ENCODE measurements around the gene MALSU1. TPM values are rescaled to one million over a fixed set of nuclear protein-coding genes. Genes with fewer than 3 reads are reported as not detected.

Gene MALSU1
- total RNA-seq, 1 donor from 2014 or later: 56.2 TPM

DNA sequence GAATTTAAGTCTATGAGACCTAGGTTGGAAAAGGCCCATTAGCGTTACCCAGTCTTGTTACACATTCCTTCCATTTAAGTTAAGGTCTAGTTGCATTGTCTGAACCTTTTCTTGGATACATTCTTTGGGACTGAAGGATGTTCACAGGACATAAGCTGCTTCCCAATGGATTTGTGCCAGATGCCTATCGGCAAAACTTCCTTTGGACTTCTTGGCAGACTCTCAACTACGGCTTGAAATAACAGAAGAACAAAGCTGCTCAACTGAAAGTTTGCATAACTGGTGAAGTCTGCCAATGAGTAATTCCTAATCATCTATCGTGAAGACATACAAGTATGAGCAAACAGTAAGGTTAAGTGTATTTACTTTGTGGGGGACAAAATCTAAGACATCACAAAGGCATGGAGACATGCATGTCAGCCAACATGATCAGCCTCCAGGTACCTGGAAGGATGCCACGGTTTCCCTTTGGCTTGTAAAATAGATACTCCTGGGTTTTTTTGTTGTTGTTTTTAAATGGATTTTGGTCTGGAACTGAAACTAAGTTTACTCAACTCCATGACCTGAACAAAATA is 35.4 kb downstream of the MALSU1 start:
- intact Hi-C loops (cut with micrococcal nuclease): no loop called here

DNA sequence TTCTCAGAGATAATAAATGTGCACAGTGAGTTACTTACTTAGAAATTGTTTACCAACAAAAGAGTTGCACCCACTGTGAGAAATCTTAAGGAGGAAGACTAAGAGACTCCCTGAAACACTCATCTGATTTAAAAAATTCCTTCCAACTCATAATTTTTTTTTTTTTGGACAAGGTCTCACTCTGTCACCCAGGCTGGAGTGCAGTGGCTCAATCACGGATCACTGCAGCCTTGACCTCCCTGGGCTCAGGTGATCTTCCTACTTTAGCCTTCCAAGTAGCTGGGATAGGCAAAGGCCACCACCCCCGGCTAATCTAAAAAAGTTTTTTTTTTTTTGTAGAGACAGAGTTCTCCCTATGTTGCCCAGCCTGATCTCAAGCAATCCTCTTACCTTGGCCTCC is 36.0 kb downstream of the MALSU1 start:
- intact Hi-C loops (cut with micrococcal nuclease): no loop called here

DNA sequence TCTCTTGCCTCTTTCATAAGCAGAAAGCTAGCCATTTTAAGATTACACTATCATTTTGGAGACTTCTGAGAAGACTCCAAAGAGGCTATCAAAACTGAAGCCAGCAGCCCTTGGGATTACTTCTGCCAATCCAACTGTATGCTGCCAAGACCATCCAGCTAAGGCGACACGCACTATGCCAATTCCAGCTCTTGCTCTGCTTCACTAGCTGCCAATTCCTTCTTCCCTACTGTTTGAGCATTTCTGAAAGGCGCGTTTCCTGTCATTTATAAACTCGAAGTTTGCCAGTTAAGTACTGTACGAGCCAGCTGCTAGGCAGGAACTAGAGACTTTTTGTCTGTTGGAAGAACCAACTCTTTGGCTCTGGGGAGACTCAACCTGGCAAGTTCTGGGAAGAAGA is 36.5 kb downstream of the MALSU1 start:
- intact Hi-C loops (cut with micrococcal nuclease): no loop called here

DNA sequence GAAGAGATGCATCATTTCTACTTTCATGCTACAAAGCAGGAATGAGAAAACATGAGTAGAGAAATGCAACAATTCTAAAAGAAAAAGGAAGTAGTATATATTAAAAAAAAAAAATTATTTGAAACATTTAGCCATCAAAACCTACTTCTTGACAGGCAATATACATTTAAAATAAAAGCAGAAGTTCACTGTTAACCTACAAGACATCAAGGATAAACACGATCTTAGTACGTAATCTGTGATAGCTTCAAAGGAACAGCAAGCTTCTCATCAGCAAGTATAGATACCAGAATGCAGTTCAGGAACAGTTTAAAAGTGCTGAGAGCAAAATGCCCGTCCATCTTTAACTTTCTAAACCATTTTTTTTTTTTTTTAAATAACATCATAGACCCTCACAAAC is 36.9 kb downstream of the MALSU1 start:
- intact Hi-C loops (cut with micrococcal nuclease): no loop called here

DNA sequence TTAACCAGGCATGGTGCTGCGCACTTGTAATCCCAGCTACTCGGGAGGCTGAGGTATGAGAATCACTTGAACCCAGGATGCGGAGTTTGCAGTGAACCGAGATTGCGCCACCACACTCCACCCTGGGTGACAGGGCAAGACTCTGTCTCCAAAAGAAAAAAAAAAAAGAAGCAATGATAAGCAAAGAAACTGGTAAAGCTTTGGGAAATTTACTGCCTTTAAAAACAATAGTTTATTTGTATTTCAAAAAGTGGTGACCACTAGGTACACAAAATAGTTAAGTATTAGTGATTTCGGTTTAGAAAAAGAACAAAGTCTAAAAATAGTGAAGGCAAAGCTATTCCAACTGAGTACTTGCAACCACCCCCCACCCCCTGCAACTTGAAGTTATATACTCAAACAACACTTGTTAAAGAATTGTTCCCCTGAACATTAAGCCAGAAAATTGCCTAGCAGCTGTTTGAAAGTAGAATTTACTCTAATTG is 37.7 kb downstream of the MALSU1 start:
- intact Hi-C loops (cut with micrococcal nuclease): no loop called here

DNA sequence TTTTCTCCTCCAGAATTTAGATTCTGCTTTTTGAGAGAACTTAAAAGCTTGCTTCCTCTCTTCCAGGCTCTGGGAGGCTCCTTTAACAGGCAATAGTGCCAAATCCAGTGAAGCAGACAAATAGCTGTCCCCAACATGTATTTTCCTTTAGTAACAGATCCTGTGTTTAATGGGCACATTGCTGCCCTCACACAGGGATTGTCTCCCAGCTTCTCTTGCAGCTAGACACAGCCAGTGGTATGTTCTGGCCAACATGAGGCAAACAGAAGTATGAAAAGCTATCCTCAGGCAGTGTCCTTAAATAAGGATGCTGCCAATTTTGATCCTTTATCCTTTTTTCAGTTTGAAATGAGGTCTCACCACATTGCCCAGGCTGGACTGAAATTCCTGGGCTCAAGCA is 38.2 kb downstream of the MALSU1 start:
- intact Hi-C loops (cut with micrococcal nuclease): no loop called here

DNA sequence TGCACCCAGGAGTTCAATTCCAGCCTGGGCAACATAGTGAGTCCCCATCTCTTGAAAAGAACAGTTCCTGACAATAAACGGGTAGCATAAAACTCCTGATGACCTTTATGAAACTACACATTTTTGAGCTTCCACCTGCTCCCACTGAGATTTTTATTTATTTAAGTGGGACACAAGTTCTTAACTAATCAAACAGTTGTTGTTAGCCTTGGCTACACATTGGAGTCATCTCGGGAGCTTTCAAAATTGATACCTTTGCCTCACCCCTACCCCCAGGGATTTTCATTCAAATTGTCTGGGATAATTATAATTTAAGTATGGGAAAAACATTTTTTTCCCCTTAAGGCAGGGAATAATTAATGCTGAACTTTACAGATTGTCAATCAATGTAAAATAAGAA is 39.3 kb downstream of the MALSU1 start:
- intact Hi-C loops (cut with micrococcal nuclease): no loop called here

DNA sequence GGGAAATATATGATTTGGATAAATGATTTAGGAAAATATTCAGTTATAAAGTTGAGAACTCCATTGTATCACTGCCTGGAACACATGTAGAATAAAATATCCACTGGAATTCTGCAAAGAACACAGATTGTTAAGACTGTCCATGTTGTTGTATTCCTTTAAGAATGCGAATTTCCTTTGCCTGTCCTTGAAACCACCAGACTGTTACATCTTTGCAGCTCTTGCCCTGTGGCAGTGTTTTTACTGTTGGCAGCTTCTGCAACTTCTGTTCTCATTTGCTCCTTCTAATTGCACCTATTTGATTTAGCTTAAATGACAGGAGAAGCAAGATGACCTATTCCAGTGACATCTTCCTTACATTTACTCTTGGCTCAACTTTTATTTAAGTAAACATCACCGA is 39.7 kb downstream of the MALSU1 start:
- intact Hi-C loops (cut with micrococcal nuclease): no loop called here

DNA sequence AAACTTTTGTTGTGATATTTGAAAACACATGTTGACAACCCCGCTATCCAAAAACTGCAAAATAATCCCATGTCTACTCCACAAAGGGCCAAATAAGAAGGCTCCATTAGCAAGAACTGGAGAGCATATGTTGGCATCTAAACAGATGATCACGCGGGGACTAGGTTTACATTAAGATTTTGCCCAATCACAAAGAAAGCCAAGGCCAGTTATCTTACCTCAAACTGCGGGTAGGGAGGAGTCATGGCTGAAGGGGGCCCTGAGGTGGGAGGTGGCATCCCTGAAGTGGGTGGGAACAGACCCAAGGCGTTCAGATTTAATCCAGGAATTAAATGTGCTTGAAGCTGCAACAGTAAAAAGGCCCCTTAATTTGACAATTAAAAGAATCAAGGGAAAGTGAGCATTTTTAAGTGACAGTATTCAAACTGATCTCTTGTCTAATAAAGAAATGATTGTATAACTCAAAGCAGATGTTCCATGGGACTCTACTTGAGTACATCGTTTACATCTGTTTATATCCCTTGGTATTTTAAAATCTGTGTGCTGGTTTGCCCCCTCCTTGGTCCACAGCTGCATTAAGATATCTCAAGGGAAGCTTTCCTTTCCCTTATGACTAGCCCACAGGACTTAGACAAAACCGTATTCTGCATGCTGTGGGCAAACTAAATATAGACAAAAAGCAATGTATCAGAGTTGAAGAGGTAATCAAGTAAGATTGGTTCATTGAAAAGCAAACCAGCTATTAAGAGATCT is 42.9 kb downstream of the MALSU1 start:
- intact Hi-C loops (cut with micrococcal nuclease): no loop called here

DNA sequence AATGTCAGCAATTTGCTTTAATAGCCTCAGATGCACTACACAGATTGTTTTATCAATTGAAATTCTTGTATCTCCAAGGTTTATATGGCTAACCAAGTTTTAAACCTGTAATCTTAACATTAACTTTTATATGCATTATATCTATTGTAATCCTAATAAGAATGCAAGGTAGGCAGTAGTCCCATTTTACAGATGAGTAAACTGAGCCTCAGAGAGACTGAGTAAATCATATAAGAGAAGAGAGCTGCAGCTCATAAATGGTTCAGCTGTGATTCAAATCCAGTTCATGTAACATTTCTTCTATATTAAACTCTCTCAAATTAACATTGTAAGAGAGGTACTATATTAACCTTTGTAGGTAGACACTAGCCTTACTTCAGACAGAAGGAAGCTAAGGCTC is 44.0 kb downstream of the MALSU1 start:
- intact Hi-C loops (cut with micrococcal nuclease): no loop called here

DNA sequence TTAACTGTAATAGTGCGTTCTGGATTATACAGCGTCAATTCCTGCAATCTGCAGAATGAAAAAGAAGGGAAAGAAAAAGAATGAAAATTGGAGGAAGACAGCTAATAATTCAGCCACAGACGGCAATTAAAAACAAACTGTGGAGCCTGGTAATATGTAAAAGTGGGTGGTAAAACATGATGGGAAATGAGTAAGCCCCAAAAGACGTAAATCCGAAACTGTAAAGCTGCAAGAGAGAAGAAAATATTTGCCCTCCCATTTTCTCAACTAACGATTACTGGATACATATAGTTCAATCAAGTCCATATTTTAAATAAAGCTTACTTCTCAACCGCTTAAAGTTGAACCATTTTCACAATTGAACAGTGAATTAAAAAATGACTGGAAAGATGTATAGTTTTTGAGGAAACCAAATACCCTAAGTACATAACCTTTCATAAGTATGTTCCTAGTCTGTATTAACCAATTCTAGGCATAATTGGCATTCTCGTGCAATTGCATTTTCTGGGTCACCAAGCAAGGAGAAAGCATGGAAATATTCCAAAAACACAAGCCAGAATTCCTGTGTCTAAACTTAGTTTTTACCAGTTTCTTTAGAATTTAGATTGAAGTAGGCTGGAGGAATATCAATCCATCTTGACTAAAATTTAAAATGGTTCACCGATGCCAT is 44.8 kb downstream of the MALSU1 start:
- intact Hi-C loops (cut with micrococcal nuclease): no loop called here

DNA sequence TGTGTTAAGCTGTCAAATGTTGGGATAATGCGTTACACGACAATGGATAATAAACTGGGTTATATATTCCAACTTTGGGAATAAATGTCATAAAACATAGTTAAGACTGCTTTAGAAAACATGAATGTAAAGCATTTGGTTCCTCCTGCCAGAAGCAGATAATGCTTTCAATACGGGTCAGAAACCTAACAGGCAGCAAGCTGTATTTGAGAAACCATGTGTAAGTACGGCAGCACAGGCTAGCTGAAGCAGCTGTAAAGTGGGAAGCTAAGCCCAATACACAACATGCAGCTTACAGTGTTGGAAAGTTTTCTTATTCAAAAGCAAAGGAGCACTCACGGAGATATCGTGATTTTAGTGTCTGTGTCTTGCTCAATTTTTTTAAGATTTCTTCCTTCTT is 46.5 kb downstream of the MALSU1 start:
- intact Hi-C loops (cut with micrococcal nuclease): loop anchor here (5.0 kb wide), 2 partner anchors 238 to 252 kb away; partner anchors contain the start of genes CCDC126 and KLHL7

DNA sequence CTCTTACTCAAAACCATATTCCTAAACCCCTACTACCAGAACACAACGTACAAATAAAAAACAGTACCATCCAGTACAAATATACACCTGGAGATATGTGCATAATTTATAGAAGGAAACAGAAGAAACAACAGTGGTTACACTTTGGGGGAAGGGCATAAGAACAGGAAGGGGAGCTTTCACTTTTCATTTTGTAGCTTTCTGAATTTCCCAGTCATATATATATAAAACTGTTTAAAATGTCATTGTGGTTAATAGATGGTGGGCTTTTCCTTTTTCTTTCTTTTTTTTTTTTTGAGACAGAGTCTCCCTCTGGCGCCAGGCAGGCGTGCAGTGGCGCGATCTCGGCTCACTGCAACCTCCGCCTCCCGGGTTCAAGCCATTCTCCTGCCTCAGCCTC is 47.2 kb downstream of the MALSU1 start:
- intact Hi-C loops (cut with micrococcal nuclease): loop anchor here (1.0 to 5.0 kb wide), 6 partner anchors 10 to 251 kb away; partner anchors contain the start of genes CCDC126, KLHL7, MALSU1 and TRA2A

DNA sequence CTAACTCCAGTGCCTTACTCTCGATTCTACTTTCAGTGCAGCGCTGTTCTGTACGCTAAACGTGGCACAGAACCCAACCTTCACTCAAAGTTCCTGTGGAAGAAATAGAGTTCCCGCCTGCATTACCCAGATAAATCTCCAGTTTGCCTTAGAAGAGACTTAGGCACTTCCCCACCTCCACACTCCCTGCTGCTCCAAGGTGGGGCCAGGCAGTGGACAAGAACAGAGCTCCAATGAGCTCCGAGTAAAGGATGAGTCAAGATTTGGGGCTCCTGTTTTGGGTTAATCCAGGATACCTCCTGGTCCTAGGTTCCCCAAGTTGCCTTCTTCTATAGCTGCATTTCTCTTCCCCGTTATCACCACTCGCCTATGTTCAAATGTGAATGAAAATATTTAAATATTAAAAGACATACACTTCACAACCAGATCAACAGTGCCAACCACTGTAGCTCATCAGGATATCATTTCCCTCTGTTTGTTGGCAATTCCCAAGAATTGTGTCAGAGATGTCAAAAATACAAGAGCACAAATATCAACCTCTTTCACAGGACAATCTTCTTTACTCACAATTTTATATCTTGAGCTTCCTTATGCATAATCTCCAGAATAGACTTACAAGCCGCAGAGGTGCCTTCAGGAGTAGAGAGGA is 48.0 kb downstream of the MALSU1 start:
- intact Hi-C loops (cut with micrococcal nuclease): loop anchor here (2.0 to 5.0 kb wide), 4 partner anchors 74 to 250 kb away; partner anchors contain the start of genes CCDC126, KLHL7 and TRA2A

DNA sequence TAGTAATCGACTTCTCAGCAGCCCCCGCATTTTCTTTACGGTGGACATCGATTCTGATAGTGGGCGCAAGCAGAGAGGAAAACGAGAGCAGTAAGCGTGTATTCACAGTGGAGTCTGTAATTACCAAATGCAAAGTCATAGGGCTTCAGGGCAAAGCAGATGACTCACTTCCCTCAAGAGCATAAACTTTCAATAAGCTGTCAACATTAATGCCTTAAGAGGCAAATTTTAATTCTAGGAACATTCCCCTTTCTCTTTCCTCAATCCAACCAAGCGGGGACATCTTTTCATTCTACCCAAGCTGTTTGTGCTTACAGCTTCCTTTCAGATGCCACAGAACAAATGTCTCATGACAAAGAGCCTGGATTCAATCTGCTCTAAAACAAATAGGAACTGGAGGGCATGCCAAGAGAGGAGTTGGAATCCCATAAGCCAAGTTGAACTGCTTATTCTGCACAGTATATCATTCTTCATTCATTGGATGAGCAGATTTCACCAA is 48.6 kb downstream of the MALSU1 start:
- intact Hi-C loops (cut with micrococcal nuclease): loop anchor here (2.0 to 5.0 kb wide), 4 partner anchors 75 to 250 kb away; partner anchors contain the start of genes CCDC126, KLHL7 and TRA2A

DNA sequence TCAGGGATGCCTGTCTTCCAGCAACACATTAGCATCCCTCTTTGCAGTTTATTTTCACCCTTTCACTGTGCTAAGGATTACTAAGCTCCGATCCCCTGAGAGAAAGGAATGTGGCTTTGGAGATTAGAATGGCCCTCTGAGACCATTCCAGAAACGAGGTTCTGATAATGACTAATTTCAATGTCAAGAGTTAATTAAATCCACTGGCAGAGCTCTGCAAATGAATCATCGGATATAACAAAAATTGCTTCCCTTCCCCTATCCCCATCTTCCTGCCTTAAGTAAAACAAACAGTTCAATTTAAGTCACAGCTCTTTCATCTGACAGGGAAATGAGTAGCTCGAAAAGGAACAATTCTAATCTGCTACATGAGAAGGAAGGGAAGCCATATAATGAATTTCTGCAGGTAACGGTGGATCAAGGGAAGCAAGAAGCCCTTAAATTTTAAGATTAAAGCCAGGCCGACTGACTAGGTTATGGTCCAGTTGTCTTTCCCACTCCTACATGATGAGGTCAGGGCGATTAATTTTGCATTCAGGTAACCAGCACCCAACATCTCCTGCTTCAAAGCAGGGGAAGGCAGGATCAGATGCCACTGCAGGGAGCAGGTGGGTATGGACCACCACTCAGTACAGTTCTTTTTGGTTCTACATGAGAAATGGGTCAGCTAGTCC is 50.5 kb downstream of the MALSU1 start:
- intact Hi-C loops (cut with micrococcal nuclease): loop anchor here (5.0 to 10.0 kb wide), 3 partner anchors 242 to 545 kb away; partner anchors contain the start of genes CCDC126 and KLHL7

DNA sequence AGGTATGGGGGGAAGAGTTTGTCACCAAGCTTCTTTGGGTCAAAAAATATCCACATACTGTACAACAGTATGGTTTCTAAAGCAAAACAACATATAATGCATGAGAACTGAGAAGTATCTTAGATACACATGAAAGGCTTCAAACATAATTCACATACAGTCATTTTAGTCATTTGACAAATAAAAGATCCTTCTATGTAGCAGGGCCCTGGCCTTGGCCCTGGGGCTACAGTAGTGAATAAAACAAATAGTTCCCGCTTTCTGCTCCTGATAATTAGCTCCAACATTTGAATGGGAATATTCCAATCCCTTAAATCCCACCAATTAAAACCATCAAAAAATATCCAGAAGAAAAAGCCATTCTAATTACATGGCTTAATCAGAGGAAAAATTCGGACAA is 51.3 kb downstream of the MALSU1 start:
- intact Hi-C loops (cut with micrococcal nuclease): loop anchor here (10.0 kb wide), 1 partner anchor 544 kb away; no protein-coding TSS in a partner anchor

DNA sequence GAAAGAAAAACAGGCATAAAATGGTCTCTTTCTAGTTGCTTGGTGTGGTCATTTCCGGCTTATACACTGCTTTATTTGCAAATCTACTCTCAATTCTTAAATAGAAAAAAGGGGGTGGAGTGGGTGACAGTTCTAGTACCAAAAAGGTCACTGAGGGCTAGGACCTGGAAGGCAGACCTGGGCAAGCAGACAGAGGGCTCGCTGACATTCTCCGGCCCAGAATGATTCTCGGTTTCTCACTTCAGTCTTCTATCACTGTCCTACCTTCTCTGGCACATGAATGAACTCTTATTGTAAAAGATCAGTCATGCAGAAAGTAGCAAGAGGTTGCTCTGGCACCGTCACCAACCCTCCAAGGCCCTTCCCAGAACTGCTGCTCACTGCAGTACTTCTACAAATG is 54.0 kb downstream of the MALSU1 start:
- intact Hi-C loops (cut with micrococcal nuclease): loop anchor here (10.0 kb wide), 1 partner anchor 542 kb away; no protein-coding TSS in a partner anchor

DNA sequence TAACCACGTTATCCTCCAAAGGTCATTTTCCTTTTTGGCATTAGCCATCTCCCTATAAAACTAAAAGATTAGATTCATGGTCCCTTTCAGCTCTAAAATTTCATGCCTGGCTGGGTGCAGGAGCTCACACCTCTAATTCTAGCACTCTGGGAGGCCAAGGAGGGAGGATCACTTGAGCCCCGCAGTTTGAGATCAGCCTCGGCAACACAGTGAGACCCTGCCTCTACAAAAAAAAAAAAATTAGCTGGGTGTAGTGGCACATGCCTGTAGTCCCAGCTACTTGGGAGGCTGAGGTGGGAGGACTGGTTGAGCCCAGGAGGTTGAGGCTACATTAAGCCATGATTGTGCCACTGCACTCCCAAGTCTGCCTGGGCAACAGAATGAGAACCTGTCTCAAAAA is 57.0 kb downstream of the MALSU1 start:
- intact Hi-C loops (cut with micrococcal nuclease): loop anchor here (1.0 to 10.0 kb wide), 5 partner anchors 10 to 539 kb away; partner anchors contain the start of genes IGF2BP3, MALSU1 and NUP42

DNA sequence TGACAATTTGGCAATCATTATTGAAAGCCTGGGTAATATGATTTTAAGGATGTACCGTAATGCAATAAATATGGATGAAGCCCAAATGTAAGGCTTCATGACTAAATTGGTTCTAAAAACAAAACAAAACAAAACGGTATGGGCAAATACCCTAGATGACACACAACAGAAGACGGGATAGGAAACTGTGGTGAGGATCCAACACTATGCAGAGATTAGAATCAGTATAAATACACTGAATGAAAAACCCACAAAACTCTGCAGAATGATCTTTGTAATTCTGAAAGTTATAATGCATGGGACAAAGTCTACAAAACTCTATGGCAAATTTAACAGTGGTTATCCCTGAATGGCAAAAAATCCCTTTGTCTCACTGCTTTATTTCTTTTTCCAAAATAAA is 57.6 kb downstream of the MALSU1 start:
- intact Hi-C loops (cut with micrococcal nuclease): loop anchor here (1.0 to 10.0 kb wide), 10 partner anchors 10 to 538 kb away; partner anchors contain the start of genes IGF2BP3, MALSU1 and NUP42

Data from T-helper 1 cell treated with Interleukin-12 subunit alpha and Interleukin-12 subunit beta and Interleukin-4 antibody, amounts not matched to agents 30 ng/mL and 1 ng/mL, for 36 hours (primary cell).